H1 (cell line): ENCODE data around the gene AAK1.

ENCODE experiments used
- BCL11A ChIP-seq, 2 experiments: IDR thresholded peaks; one replicate each; pipeline ENCODE4 v1.6.1; 2011; ENCODE audit warnings: low read depth in 2 of 2, low read length in 2 of 2, mild to moderate bottlenecking in 2 of 2
- BRCA1 ChIP-seq: IDR thresholded peaks from 2 replicates; pipeline ENCODE4 v1.6.1; 2012; ENCODE audit warnings: low read depth, low read length, improper control_type of control experiment
- EP300 ChIP-seq, 2 experiments: IDR thresholded peaks; 1 replicate in 1 of 2; 2 replicates in 1 of 2; pipeline ENCODE4 v1.6.1; 2011 to 2012; ENCODE audit warnings: low read depth in 2 of 2, low read length in 2 of 2, mild to moderate bottlenecking in 2 of 2, borderline replicate concordance in 1 of 2, inconsistent platforms in 1 of 2, moderate library complexity in 1 of 2
- EZH2 ChIP-seq: fragments of 200-600 bp; sonication (generic); IDR thresholded peaks from 2 replicates; pipeline ENCODE4 v1.7.1; 2012; ENCODE audit warnings: low read depth, mild to moderate bottlenecking, moderate library complexity, low read length, inconsistent platforms; ENCODE audit not compliant: severe bottlenecking
- PHF8 ChIP-seq: fragments of 200-600 bp; sonication (generic); conservative IDR thresholded peaks from 2 replicates; pipeline ENCODE4 v1.7.1; 2012; ENCODE audit warnings: low read depth, mild to moderate bottlenecking, inconsistent platforms, low read length, moderate library complexity
- POLR2A ChIP-seq, 2 experiments: IDR thresholded peaks; 1 replicate in 1 of 2; 2 replicates in 1 of 2; pipeline ENCODE4 v1.6.1; 2011; ENCODE audit warnings: low read depth in 2 of 2, low read length in 2 of 2, mild to moderate bottlenecking in 2 of 2; ENCODE audit errors: control extremely low read depth in 1 of 2
- POLR2AphosphoS5 ChIP-seq: IDR thresholded peaks from 2 replicates; pipeline ENCODE4 v1.6.1; 2011; ENCODE audit warnings: low read depth, low read length
- SP1 ChIP-seq: IDR thresholded peaks from 2 replicates; pipeline ENCODE4 v1.6.1; 2011; ENCODE audit warnings: low read depth, low read length
- TAF1 ChIP-seq: IDR thresholded peaks from 2 replicates; pipeline ENCODE4 v1.6.1; 2011; ENCODE audit warnings: mild to moderate bottlenecking, low read depth, low read length
- TBP ChIP-seq: IDR thresholded peaks from 2 replicates; pipeline ENCODE4 v1.6.1; 2011; ENCODE audit warnings: low read depth, low read length, improper control_type of control experiment
- TF ChIP-seq, protein P1 (sequence below): IDR thresholded peaks from 2 replicates; pipeline ENCODE4 v1.6.1; 2012; ENCODE audit warnings: inconsistent platforms
- TF ChIP-seq, protein P2 (sequence below), 3 experiments: IDR thresholded peaks; 1 replicate in 2 of 3; 2 replicates in 1 of 3; pipeline versions ENCODE4 v1.5.1 to v1.6.1; 2011; ENCODE audit warnings: low read length in 3 of 3, mild to moderate bottlenecking in 3 of 3, inconsistent platforms in 2 of 3, low read depth in 1 of 3, moderate library complexity in 1 of 3; ENCODE audit not compliant: insufficient read depth in 1 of 3; ENCODE audit errors: control extremely low read depth in 1 of 3
- TF ChIP-seq, protein P3 (sequence below): IDR thresholded peaks from 2 replicates; pipeline ENCODE4 v1.6.1; 2011; ENCODE audit warnings: low read length, improper control_type of control experiment

DNA sequence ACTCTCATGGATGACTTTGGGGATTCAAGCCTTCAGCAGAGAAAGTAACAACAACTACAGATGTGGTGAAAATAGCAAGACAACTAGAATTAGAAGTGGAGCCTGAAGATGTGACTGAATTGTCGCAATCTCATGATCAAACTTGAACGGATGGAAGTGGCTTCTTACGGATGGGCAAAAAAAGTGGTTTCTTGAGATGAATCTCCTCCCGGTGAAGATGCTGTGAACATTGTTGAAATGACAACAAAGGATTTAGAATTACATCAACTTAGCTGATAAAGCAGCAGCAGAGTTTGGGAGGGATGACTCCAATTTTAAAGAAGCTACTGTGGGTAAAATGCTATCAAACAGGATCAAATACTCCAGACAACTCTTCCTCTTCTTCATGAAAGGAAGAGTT, 43.1 kb downstream of the AAK1 start:
- TF ChIP-seq, protein P1, sequence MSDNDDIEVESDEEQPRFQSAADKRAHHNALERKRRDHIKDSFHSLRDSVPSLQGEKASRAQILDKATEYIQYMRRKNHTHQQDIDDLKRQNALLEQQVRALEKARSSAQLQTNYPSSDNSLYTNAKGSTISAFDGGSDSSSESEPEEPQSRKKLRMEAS = no peak
- TF ChIP-seq TBP (no peak), EZH2 (no peak), POLR2A (IDR thresholded peaks at IDR 0.05; ENCODE audit: control extremely low read depth in 1 of 2, low read depth in 2 of 2, low read length in 2 of 2) (no peak), POLR2AphosphoS5 (no peak), BCL11A (IDR thresholded peaks at IDR 0.05; ENCODE audit: low read depth in 2 of 2, low read length in 2 of 2) (no peak), SP1 (no peak), PHF8 (no peak), BRCA1 (no peak), TAF1 (no peak), EP300 (IDR thresholded peaks at IDR 0.05; ENCODE audit: borderline replicate concordance in 1 of 2, low read depth in 2 of 2, low read length in 2 of 2) (no peak)
- TF ChIP-seq, protein P2, sequence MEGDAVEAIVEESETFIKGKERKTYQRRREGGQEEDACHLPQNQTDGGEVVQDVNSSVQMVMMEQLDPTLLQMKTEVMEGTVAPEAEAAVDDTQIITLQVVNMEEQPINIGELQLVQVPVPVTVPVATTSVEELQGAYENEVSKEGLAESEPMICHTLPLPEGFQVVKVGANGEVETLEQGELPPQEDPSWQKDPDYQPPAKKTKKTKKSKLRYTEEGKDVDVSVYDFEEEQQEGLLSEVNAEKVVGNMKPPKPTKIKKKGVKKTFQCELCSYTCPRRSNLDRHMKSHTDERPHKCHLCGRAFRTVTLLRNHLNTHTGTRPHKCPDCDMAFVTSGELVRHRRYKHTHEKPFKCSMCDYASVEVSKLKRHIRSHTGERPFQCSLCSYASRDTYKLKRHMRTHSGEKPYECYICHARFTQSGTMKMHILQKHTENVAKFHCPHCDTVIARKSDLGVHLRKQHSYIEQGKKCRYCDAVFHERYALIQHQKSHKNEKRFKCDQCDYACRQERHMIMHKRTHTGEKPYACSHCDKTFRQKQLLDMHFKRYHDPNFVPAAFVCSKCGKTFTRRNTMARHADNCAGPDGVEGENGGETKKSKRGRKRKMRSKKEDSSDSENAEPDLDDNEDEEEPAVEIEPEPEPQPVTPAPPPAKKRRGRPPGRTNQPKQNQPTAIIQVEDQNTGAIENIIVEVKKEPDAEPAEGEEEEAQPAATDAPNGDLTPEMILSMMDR (IDR thresholded peaks at IDR 0.05; ENCODE audit: control extremely low read depth in 1 of 3, insufficient read depth in 1 of 3, low read depth in 1 of 3, low read length in 3 of 3) = no peak
- TF ChIP-seq, protein P3, sequence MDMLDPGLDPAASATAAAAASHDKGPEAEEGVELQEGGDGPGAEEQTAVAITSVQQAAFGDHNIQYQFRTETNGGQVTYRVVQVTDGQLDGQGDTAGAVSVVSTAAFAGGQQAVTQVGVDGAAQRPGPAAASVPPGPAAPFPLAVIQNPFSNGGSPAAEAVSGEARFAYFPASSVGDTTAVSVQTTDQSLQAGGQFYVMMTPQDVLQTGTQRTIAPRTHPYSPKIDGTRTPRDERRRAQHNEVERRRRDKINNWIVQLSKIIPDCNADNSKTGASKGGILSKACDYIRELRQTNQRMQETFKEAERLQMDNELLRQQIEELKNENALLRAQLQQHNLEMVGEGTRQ = no peak
